HG02870 (cell line): ENCODE results near the gene SPHK1.

Source experiments
- ATAC-seq: cut with Tn5 transposase; IDR thresholded peaks from one replicate; pipeline ENCODE4 v1.9.1; 2021; ENCODE audit warnings: mild to moderate bottlenecking, moderate library complexity; ENCODE audit not compliant: unreplicated experiment

The SPHK1 gene

DNA sequence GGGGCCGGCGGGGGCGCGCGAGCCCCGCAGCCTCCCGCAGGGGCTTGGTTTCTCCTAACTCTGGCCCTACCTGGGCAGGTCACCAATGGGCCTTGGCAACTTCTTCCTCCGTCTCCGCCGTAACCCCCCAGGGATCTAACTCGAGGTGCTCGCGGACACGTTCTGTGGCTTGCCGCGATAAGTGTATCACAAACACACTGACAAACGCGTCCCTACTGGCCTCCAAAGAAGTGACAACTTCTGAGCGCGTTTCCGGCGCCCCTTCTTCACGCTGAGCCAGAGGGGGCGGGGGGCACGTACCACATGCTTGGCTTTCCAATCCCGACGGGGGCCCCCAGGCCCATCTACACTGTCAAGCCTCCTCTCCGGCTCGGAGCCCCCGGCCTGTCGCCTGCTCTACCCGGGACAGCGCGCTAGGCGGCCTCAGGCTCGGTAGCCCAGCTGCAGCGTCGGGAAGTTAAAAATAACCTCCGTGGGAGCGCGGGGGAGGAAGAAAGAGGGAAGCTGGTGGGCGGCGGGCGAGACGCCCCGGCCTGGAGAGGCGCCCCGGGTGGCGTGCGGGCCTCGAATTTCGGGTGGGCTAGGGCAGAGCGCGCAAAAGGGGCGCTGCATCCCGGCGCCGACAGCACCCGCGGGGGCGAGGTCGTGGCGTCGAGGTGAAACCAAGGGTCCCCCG is 725 bp upstream of the SPHK1 start:
- no peak for ATAC-seq

DNA sequence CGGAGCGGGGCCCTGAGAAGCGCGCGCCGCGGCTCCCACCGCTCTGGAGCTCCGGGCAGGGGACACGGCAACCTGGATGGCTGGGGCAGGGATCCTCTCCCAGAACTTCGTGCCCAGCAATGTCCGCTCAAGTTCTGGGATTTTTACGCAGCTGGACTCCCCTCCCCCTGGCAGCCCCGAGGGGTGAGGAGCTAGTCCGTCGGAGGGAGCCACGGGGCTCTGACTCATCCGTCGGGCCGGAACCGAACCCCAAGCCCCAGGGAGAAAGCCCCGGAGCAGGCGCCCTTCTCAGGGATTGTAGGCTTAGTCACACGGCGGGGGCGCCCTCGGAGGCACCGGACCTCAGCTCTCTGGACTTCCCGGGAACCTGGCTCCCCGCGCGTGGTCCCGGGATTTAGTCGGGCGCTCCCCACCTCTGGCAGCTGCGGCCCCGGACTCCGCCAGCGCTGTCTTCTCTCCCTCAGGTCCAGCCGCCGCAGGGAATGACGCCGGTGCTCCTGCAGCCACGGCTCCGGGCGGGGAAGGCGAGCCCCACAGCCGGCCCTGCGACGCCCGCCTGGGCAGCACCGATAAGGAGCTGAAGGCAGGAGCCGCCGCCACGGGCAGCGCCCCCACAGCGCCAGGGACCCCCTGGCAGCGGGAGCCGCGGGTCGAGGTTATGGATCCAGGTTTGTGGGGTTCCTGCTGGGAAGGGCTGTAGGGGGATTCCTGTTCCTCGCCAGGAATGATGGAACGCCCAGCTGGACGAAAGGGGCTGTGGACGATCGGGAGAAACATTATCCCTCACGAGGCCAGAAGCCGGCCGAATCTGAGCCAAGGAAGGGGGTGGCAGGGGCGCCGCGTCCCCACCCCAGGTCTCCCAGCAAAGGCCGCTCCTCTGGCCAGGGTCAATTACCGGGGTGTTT is 830 bp downstream of the SPHK1 start:
- ATAC-seq: no peak

DNA sequence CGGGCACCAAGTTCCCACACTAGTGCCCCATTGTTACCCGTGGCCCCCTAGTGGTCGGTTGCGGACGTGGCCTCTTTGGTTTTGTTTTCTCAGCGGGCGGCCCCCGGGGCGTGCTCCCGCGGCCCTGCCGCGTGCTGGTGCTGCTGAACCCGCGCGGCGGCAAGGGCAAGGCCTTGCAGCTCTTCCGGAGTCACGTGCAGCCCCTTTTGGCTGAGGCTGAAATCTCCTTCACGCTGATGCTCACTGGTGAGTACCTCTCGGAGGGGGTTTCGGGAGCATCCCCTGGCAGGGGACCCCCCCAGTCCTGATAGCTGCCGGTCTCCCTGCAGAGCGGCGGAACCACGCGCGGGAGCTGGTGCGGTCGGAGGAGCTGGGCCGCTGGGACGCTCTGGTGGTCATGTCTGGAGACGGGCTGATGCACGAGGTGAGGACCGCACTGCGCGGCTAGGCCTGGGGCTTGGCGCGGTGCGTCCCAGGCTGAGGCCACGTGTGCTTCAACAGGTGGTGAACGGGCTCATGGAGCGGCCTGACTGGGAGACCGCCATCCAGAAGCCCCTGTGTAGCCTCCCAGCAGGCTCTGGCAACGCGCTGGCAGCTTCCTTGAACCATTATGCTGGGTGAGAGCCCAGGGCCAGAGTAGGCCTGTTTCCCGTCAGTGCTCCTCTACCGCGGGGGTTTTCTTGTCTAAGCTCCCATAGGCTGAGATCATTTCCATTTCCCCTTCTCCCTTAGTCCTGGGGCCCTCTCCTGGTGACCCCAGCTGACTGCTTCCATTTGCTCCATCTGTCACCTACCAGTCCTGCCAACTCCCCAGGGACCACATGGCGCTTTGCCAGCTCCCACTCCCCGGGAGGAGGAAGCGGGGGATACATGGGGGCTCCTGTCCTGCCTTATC is 1.7 kb downstream of the SPHK1 start:
- no peak for ATAC-seq

DNA sequence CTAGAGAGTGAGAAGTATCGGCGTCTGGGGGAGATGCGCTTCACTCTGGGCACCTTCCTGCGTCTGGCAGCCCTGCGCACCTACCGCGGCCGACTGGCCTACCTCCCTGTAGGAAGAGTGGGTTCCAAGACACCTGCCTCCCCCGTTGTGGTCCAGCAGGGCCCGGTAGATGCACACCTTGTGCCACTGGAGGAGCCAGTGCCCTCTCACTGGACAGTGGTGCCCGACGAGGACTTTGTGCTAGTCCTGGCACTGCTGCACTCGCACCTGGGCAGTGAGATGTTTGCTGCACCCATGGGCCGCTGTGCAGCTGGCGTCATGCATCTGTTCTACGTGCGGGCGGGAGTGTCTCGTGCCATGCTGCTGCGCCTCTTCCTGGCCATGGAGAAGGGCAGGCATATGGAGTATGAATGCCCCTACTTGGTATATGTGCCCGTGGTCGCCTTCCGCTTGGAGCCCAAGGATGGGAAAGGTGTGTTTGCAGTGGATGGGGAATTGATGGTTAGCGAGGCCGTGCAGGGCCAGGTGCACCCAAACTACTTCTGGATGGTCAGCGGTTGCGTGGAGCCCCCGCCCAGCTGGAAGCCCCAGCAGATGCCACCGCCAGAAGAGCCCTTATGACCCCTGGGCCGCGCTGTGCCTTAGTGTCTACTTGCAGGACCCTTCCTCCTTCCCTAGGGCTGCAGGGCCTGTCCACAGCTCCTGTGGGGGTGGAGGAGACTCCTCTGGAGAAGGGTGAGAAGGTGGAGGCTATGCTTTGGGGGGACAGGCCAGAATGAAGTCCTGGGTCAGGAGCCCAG is 2.8 kb downstream of the SPHK1 start:
- ATAC-seq: no peak

DNA sequence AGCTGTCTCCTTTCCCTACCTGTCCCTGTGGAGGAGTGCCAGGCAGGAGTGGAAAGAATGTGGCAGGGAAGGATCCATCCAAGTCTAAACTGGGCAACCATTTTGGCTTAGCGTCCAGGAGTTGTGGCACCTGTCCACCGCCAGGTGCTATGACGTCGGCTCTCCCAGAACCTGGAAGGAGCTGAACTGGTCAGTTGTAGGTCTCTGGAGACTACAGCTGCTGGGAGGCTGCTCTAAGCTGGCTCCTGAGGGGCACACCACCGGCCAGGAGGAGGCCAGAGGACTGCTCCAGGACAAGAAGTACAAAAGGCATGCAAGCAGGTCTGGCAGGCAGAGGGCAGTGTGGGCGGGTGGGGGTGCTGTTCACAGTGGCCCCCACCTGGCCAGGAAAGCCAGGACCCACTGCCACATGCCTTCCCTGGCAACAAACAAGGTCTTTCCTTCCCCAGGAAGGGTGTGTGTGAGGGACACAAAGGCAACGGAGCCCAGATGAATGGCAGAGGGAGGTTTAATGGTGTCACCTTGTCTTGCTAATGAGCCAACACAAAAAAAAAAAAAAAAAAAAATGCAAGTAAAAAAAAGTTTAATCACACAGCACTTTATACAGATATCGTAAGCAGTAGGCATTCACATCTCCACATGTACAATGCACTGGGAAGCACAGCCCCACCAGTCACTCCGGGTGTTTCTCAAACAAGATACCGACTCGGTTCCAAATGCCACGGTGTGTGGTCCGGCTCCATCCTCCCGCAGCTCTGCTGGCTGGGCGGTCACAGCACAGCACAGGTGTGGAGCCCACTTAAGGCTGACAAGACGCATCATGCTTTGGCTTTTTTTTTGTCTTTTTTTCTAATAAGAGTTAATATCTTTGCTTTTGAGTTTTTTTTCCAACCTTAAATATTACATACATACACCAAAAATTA is 4.8 kb downstream of the SPHK1 start:
- no peak for ATAC-seq

DNA sequence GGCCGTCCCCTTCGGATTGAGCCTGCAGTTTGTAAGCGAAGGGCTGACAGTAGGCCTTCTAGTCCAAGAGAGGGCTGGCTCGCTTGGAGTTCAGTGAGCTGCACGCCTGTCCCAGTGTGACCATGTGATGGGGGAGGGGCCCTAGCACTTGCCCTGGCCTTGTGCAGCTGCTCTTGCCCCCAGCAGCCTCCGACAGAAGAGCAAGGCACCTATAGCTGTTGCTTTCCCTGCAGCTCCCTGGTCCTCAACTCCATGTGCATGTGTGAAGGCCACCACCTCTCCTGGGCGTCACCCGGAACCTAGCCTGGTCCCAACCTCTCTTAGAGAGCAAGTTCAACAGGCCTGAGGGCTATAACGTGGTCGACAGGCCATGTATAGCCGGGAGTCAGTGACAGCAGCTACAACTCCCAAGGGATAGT is 5.6 kb downstream of the SPHK1 start:
- no peak for ATAC-seq

DNA sequence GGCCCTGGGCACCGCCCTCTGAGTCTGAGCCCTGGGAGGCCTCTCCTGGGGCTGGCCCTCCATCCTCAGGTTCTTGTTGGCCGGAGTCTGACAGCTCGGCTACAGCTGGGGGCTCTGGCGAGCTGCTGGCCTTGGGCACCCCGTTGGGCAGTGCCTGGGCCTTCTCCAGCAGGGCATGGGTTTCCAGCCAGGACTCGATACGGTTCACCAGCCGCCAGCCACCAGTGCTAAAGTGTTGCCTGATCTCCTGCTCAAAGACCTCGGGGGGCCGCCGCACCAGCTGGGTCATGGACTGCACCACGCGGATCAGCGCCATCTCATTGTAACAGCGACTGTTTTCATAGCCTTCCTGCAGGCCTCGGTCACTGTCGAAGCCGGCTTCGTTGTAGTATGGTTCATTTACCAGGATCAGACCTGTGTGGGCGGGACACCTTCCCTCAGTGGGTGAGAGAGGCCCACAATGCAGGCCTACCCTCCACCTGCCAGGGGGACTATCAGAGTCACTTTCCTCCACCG is 6.8 kb downstream of the SPHK1 start:
- no peak for ATAC-seq

DNA sequence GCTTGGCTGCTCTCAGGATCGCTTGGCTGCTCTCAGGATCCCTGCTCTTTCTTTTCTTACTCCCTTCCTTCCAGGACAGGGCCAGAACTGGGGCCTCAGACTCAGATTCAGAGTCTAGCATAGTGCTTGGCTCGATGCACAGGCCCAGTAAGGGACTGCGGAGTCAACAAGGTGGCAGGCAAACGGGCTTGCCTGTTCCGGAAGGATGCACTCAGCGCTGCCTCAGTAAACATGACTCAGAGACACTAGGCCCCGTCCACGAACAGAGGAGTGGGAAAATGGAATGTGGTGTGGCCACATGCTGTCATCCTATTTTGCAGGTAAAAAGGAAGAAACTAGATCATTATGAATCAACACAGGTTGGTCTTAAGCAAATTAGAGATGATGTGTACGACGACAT is 9.8 kb downstream of the SPHK1 start:
- no peak for ATAC-seq

DNA sequence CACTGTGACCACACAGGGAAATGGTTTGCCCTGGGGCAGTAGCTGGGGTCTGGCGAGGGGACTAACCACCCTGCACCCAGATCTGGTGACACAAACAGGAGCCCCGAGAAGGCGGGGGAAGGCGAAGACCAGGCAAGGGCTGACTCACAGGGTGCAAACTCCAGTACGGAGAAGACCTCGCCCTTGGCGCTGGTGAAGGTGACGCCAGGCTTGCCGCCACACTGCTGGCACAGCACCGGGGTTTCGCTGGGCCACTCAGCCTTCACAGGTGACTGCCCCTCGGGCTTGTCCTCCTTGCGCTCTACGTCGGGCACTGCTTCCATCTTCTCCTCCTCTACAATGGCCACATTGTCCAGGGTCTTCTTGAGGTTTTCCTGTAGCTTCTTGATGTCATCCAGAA is 11.6 kb downstream of the SPHK1 start:
- no peak for ATAC-seq

DNA sequence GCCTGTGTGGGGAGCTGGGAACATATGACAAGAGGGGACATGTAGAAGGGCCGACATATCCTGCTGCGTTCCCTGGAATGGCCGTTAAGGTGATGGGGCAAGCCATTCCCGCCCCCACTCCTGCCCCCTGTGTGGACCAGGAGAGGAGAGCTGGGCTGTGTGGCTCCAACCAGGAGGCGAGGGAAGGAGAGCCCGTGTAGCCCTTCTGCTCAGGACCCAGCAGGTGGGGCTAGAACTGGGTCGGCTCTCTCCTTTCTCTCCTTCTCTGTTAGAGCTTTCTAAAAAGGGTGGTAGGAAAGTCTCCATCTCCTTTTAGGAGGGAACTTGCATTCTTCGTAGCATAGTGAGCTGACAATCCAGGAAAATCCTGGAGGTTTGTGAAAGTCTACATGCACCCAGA is 12.8 kb downstream of the SPHK1 start:
- ATAC-seq: no peak

DNA sequence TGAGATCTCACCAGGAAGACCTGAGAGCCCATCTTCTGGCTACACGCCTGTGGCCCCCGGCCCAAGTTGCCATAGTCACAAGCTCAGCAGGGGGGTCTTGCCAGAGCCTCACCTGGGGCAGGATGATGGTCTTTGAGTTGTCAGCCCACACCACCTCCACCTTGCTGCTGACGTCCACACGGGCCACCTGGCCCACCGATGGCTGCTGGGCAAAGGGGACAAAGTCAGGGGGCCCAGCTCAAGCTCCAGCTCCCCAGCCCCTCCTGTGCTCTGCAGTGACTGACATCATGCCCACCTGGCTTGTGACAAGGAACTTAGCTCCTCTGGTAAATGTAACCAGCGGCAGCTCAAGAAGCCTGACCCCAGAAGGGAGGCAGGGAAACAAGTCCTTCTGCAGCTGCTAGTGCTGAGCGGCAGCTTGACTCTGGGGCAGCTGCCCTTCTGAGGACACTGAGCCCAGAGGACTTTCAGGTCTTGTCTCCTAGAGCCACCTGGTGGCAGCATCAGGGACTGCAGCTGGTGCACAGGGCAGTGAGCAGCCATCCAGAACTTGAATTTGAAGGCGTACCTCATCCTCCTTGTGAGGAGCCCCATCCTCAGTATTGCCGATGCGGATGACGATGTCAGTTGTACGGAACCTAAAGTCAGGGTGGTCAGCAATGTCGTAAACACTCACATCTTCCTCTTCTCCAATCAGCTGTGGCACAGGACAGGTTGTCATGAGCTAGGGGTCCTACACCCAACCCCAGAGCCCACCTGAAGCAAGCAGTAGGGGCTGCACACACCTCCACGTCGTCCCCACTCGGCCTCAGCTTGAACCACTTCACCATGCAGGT is 13.5 kb downstream of the SPHK1 start:
- no peak for ATAC-seq

DNA sequence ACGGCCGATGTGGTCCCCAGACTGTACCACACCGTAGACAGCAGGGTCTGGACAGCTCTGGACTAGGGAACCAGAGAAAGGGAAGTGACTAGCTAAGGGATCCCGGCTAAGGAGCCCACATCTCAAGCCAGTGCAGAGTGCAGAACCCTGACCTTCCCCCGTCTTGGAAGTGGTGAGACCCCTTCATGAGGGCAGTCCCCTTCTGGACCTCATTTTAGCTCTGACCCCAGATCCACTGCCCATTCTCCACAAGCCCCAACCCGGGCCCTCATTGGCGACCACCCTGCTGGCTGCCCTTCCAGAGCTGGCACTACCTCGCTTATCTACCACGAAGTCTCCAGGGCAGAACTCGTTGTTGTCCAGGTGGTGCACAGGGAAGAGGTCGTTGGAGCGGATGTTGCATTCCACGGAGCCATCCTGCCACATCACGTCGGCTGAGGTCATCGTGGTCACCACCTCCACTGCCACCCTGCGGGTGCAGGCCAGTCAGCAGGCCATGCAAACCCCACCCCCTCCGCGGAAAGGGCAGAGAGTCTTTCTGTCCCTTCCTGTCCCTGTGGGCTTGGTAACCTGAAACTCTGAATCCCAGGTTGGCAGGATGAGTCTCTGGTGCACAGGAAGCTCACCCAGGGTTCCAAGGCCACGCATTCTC is 14.2 kb downstream of the SPHK1 start:
- no peak for ATAC-seq

DNA sequence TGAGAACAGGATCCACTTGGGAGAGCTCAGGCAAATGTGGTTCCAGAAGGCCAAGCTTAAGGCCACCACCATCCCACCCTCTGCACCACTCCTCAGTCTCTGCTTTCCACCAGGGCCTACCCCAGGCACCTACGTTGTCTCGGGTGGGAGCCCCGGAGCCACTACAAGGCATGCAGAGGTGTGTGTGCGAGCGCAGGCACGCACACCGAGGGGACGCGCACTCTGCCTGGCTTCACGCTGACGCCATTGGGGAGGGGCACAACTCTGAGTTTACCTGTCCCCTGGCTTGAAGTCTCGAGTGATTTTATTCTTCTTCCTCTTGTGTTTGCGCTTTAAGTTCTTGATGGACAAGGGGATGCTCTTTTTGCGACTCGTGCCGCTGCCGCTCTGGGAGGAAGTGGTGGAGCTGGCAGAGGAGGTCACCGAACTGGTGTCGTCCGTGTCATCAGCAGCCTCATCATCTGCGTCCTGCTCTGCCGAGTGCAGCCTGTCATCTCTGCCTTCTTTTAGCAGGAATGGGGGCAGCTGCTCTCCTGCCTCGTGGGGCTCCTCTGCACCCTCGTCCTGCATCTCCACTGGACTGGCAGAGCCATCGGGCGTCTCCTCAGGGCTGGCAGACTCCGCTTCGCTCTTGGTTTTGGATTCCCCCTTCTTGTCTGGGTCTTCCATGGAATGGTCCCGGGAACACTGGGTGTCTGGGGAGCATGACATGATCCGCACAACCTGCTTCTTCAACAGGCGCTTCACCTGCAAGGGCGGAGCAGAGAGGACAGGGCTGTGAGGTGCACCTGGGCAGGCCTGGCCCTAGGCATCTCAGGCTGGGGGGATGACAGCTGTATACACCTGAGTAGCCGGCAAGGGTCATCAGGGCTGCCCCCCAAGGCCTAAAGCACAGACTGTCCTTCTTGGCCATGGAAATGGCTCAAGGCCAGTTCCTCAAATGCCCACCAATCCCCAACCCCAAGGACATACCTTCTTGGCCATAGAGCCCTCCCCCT is 15.1 kb downstream of the SPHK1 start:
- ATAC-seq: no peak

DNA sequence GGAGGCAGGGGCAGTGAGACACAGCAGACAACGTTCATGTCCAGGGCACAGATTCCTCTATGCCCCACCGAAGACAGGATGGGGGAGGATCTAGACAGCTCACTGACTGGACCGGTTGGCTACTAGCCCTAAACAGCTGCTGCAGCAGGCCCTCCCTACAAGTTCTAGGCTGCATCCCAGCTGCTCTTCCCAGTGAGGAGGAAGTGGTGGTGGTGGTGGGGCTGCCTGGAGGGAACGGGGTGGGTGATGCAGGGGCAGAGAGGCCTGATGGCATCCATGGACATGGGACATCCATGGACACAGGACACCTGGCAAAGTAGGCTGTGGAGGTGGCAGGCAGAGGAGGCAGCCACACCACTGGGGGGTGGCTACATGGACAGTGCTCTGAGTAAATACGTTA is 18.3 kb downstream of the SPHK1 start:
- no peak for ATAC-seq

DNA sequence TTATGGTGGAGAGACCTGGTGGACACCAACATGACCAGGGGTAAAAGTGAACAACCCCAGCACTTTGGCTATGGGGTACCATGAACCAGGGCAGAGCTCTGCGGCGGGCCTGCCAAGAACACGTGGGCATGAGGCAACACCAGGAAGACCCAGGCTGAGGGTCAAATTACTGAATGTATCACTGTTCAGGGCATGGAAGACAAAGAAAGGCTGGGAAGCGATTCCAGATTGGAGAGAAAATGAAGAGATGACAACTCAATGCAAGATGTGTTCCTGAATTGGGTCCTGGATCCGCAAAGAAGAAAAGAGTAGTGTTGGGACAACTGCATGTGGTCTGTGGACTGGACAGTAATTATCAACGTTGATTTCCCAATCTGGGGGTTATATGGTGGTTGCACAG is 19.8 kb downstream of the SPHK1 start:
- ATAC-seq: no peak

DNA sequence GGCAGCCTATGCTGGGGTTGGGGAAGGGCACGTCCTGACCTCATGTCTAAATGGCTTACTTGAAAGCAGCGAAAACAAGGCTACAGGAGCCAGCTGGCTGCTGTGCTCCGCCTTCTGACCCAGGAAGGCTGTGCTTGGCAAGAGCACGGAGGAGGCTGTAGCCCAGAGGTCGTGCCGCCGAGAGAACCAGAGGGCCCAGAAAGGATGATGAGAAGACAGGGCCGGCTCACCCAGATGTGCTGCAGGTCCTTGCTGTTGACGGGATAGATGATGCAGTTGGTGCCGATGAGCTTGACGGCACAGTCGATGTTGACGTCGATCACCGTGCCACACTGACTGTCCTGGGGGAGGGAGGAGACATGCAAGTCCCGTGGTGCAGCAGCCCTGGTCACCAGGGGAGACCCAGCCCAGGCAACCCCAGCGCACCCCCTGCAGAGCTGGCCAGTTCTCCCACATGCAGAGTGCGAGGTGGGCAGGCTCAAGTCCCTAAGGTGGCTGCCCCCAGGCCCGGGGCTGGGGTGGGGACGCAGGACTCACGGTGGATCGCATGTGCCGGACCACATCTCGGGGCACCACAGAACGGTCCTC is 20.7 kb downstream of the SPHK1 start:
- ATAC-seq: no peak
